Heart right ventricle (tissue), 16 donors: ENCODE results near the gene IGF2R. TPM values are rescaled to one million over a fixed set of nuclear protein-coding genes. Genes with fewer than 3 reads are reported as not detected.

Experiments used
- ATAC-seq, 8 donors: fragments of 200-7000 bp; cut with Tn5 transposase; one replicate each; pipeline ENCODE4 v1.9.1; 2020; ENCODE audit warnings: mild to moderate bottlenecking in 8 of 8, moderate library complexity in 8 of 8, moderate number of reproducible peaks in 1 of 8
- DNase-seq, 2 donors: peaks; one replicate each; pipeline ENCODE4 v3.0.0-alpha.2; 2020
- H3K27ac ChIP-seq, 10 donors: fragments of 200-600 bp; sonication (generic) in 2 of 10; one replicate each; pipeline versions ENCODE4 v1.5.0 to v1.8.0; 2020 to 2022; ENCODE audit warnings: mild to moderate bottlenecking in 3 of 10
- H3K27me3 ChIP-seq, 7 donors: fragments of 200-600 bp; one replicate each; pipeline ENCODE4 v1.8.0; 2021 to 2022; ENCODE audit warnings: mild to moderate bottlenecking in 2 of 7
- H3K36me3 ChIP-seq, 9 donors: fragments of 200-600 bp; sonication (generic) in 1 of 9; one replicate each; pipeline versions ENCODE4 v1.5.0 to v1.8.0; 2020 to 2022; ENCODE audit warnings: mild to moderate bottlenecking in 2 of 9
- H3K4me1 ChIP-seq, 9 donors: fragments of 200-600 bp; sonication (generic) in 1 of 9; one replicate each; pipeline versions ENCODE4 v1.5.0 to v1.8.0; 2020 to 2022; ENCODE audit warnings: mild to moderate bottlenecking in 4 of 9
- H3K4me3 ChIP-seq, 10 donors: fragments of 200-600 bp; sonication (generic) in 2 of 10; one replicate each; pipeline versions ENCODE4 v1.5.0 to v1.8.0; 2020 to 2022; ENCODE audit warnings: mild to moderate bottlenecking in 7 of 10, moderate library complexity in 2 of 10
- H3K9me3 ChIP-seq, 11 donors: fragments of 200-600 bp in 10 of 11; sonication (generic) in 2 of 11; one replicate each; pipeline versions ENCODE4 v1.5.0 to v1.8.0; 2013 to 2022; ENCODE audit warnings: mild to moderate bottlenecking in 2 of 11, control low read depth in 1 of 11, moderate library complexity in 1 of 11
- CTCF ChIP-seq, 9 donors: fragments of 200-600 bp; sonication (generic) in 2 of 9; IDR thresholded peaks; one replicate each; pipeline versions ENCODE4 v1.5.0 to v1.8.0; 2021 to 2022; ENCODE audit warnings: antibody characterized with exemption in 9 of 9, mild to moderate bottlenecking in 5 of 9, moderate library complexity in 1 of 9
- WGBS, 2 donors: extraction: QIAGEN DNeasy Blood & Tissue Kit; methylation state at CpG; one replicate each; pipeline ENCODE4 v1.1.7; 2013; ENCODE audit warnings: inconsistent platforms in 1 of 2; 5-methylcytosine and 5-hydroxymethylcytosine counted together
- intact Hi-C, 10 donors: fragments of 100-400 bp; cut with DNase I; formaldehyde crosslinking; loops; one replicate each; pipeline versions ENCODE4 v1.11.1 to v1.14.2; 2022
- polyA plus RNA-seq, 2 donors: library from polyadenylated mRNA; stranded (reverse); fragments of 200-250 nt; gene quantifications; one replicate each; pipeline ENCODE4 v1.2.3, GENCODE V29; 2013
- total RNA-seq, 10 donors: library from RNA; stranded (reverse); fragmentation: NEBNext Ultra II Directional in 3 of 10; extraction: Animal tissue kit (Norgen Biotek cat#: 25700) in 3 of 10; gene quantifications; one replicate each; pipeline versions ENCODE4 v1.2.1 to v1.2.4, GENCODE V29; 2021 to 2023
- donor health status: Arrhythmogenic right ventricular cardiomyopathy.
- donor health status: ischemic (EF 13 %, LVEDD 7.1; RV severe dilation, severe dysfunction).
- donor health status: healthy with polysubstance abuse.
- donor health status: DM: no; HTN: yes; CAD: no.
- donor health status: DM: no; HTN: no; CAD: no.
- donor health status: ischemic (EF 25% LVEDD 6.9; RV normal size, moderate dysfunction).
- donor health status: ischemic (EF 25% LVEDD 5.7; RV mildly dilated, moderate dysfunction).
- donor health status: healthy.
- donor health status: DM: yes; HTN: yes; CAD: no.
- donor health status: Ischemic cardiomyopathy.
- donor health status: ischemic (EF 35%, LVEDD 5.7; RV mildly dilated, moderate dysfunction).
- donor health status: nonischemic (EF 11% LVEDD 7.7; RV severe dilation, severe dysfunction).
- donor health status: DM: yes; HTN: yes; CAD: no.
- donor health status: PGD.
- donor health status: ischemic (EF 29% LVEDD 5.4; RV normal size, mild dysfunction).
- donor health status: nonischemic (EF 23%, LVEDD 6.1; RV moderate dilation, normal function).

IGF2R gene
- total and polyA plus RNA-seq, 12 donors: 13.7 to 95.6 (median 70.2) TPM

DNA sequence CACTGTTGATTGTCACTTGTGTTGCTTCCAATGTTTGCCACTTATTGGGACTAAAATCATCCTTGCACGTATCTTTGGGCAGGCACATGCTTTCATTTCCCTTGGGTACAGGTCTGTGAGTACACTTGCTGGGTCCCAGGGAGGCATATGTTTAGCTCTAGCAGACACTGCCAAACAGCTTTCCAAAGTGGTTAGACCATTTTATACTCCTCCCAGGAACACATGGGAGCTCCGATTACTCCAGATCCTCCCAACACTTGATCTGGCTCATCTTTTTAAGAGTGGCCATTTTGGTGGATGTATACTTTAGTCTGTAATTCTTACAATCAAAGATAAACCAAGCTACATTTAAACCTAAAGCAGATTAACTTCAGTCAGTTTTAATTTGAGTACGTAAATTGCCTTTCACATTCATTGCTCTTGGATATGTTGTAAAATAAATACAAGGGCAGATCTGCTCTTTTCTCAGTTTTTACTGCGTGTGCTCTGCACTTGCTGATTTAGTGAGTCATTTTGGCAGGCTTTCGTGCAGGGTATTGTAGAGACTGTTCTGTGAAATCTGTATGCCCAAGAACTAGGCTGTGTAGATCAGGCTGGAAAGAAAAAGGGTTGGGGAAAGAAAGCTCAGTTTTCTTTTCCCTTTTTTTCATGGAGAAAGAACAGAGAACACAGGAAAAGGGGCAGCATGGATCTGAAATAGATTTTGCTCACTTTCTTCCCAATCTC lies 172.3 kb downstream of the IGF2R start:
- DNase-seq (no peak), ATAC-seq (no peak)
- intact Hi-C loops: no loop called here
- H3K36me3 ChIP-seq: no peaks in the 10 kb centered on the region
- TF ChIP-seq CTCF (IDR thresholded peaks at IDR 0.05): no peak
- H3K9me3 ChIP-seq: no peaks in the 10 kb centered on the region
- H3K4me1 ChIP-seq: peaks cover 0 to 8% (median 4%) of the 10 kb centered on the region in 9 donors
- no peak overlapping the region for H3K27ac ChIP-seq
- no peaks in the 10 kb centered on the region for H3K27me3 ChIP-seq
- WGBS, 2 donors: 70 to 76% methylated on average over 5 of the region's 5 CpGs
- H3K4me3 ChIP-seq: no peak overlapping the region

DNA sequence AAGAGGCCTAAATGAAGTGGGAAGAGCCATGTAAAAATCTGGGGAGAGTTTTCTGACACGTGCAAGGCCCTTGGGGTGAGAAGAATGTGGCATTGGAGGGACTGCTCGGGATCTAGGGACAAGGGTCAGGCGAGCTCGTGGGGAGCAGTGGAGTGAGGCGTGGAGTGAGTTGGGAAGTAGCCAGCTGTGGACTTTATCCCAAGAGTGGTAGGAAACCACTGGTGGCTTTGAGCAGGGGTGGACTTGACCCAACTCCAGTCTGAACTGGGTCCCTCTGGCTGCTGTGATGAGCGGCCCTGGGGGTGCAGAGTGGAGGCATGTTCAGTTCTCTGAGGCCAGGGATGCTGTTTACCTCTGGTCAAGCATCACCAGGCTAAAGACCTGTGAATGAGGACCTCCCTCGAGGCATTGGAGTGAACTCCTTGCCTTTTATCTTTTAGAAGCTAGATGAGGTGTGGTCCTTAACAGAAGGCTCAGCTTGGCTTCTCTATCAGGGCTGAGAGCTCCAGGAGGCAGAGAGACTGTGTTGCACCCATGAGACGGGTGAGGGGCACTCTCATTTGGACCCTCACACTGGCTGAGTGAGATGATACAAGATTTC lies 173.3 kb downstream of the IGF2R start:
- no peak overlapping the region for H3K27ac ChIP-seq

DNA sequence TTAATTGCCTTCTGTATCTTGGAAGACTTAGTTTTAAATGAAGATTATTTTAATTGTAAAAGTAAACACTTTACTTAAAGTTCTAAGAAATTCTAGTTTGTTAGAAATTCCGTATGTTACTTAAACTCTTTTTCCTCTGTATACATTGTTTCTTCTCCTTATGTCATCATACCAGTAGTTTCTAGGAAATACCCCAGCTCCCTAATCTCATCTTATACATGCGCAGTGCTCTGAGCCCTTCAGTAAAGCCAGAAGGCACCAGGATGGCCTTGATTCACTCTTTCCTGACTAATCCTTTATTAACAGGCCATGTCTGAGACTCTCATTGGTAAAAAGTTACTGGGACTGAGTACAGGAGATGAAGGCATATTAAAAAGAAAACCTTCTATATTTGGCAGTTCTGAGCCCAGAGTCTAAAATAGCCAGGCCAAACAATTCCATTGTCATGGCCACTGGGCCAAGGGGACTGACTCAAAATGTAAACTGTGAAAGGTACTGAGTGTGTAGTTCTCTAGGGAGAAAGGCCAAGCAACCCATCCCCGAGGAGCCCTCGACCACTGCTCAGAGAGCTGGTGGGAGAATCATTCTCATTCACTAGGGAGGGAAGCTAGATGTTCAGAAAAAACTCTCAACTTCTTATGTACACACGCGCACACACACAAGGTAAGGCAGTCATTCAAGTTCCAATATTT lies 177.7 kb downstream of the IGF2R start:
- Histone ChIP-seq H3K27ac (no peak overlapping the region), H3K27me3 (peaks cover 0 to 3% (median 0%) of the 10 kb centered on the region in 7 donors), H3K36me3 (no peaks in the 10 kb centered on the region), H3K4me1 (peaks cover 0 to 9% (median 0%) of the 10 kb centered on the region in 9 donors), H3K9me3 (peaks cover 0 to 7% (median 0%) of the 10 kb centered on the region in 11 donors), H3K4me3 (no peak overlapping the region)
- intact Hi-C loops: no loop called here
- 91 to 95% methylated on average over 6 of the region's 6 CpGs for WGBS, 2 donors
- TF ChIP-seq CTCF (IDR thresholded peaks at IDR 0.05): no peak
- ATAC-seq: peak in 1 of 8 donors; percentile 12
- DNase-seq: no peak

More for the DNA sequence above, 173.3 kb downstream of the IGF2R start:
- no peaks in the 10 kb centered on the region for H3K27me3 ChIP-seq
- intact Hi-C loops: no loop called here
- 88 to 89% methylated on average over 8 of the region's 8 CpGs for WGBS, 2 donors
- H3K9me3 ChIP-seq: no peaks in the 10 kb centered on the region
- ATAC-seq: no peak
- H3K36me3 ChIP-seq: no peaks in the 10 kb centered on the region
- no peak overlapping the region for H3K4me3 ChIP-seq
- TF ChIP-seq CTCF (IDR thresholded peaks at IDR 0.05): no peak
- no peak for DNase-seq
- peaks cover 0 to 11% (median 4%) of the 10 kb centered on the region in 9 donors for H3K4me1 ChIP-seq

DNA sequence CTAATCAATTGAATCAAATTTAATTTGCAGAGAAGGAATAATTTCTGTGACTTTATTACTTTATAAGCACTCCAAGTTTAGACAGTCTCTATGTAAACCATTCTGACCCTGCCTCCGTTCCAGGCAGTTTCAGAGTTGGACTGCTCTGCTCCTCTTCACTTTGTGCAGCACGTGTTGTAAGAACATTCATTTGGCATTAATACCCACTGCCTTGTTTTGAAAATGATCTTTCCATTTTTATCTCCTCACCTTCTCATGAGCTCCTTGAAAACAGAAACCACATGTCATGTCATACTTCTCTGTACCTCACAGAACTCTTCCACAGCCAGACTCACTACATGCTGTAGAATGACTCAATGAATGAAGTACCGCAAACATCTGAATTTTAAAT lies 178.3 kb downstream of the IGF2R start:
- ATAC-seq (peak in 1 of 8 donors; percentile 72), DNase-seq (no peak)
- Histone ChIP-seq H3K4me1 (peaks cover 0 to 9% (median 0%) of the 10 kb centered on the region in 9 donors), H3K9me3 (peaks cover 0 to 11% (median 0%) of the 10 kb centered on the region in 11 donors), H3K27me3 (peaks cover 0 to 3% (median 0%) of the 10 kb centered on the region in 7 donors), H3K36me3 (no peaks in the 10 kb centered on the region), H3K27ac (no peak overlapping the region), H3K4me3 (no peak overlapping the region)
- intact Hi-C loops: no loop called here
- no peak for TF ChIP-seq CTCF (IDR thresholded peaks at IDR 0.05)
- WGBS, 2 donors: 75 to 77% methylated on average over 3 of the region's 3 CpGs
